ENCODE data around the gene RNF157.
"Not testable (repeated sequence)": the region's sequence is repeated elsewhere in the genome, so short reads cannot be mapped to it uniquely, and the experiment has no call there.

Gene RNF157

GRCh38 chr17:76270770-76271668, 30.7 kb upstream of the RNF157 start:
- FAIRE-seq (no peak), DNase-seq (ENCODE audit: low spot score) (no peak)

- FAIRE-seq (no peak), DNase-seq (ENCODE audit: low spot score) (no peak)
Observed at GRCh38 chr17:76270127-76270592, 29.9 kb upstream of the RNF157 start.

GRCh38 chr17:76268991-76269981, 29.0 kb upstream of the RNF157 start:
- FAIRE-seq (no peak), DNase-seq (ENCODE audit: low spot score) (no peak)

GRCh38 chr17:76268015-76268749, 27.9 kb upstream of the RNF157 start:
- no peak for DNase-seq (ENCODE audit: low spot score)
- no peak for FAIRE-seq

GRCh38 chr17:76267581-76268001, 27.3 kb upstream of the RNF157 start:
- not testable (repeated sequence) for DNase-seq (ENCODE audit: low spot score); FAIRE-seq

GRCh38 chr17:76267051-76267576, 26.8 kb upstream of the RNF157 start:
- FAIRE-seq: no peak
- DNase-seq (ENCODE audit: low spot score): no peak

GRCh38 chr17:76266244-76266938, 26.1 kb upstream of the RNF157 start:
- FAIRE-seq (no peak), DNase-seq (ENCODE audit: low spot score) (peak; percentile 15)

- DNase-seq (ENCODE audit: low spot score): peak; percentile 5
Observed at GRCh38 chr17:76265624-76266243, 25.4 kb upstream of the RNF157 start.

GRCh38 chr17:76264755-76265623, 24.7 kb upstream of the RNF157 start, which contains the start of gene UBALD2:
Gene UBALD2 (plus strand): TSS chr17:76265348. CDS start chr17:76265506, 158 bp downstream.
- FAIRE-seq: peak; percentile 94
- DNase-seq (ENCODE audit: low spot score): peak; percentile 98

More at GRCh38 chr17:76265624-76266243, 25.4 kb upstream of the RNF157 start:
- FAIRE-seq: no peak

- FAIRE-seq (no peak), DNase-seq (ENCODE audit: low spot score) (no peak)
Observed at GRCh38 chr17:76264425-76264754, 24.1 kb upstream of the RNF157 start.

- DNase-seq (ENCODE audit: low spot score) (no peak), FAIRE-seq (no peak)
Observed at GRCh38 chr17:76263896-76264295, 23.6 kb upstream of the RNF157 start.

- FAIRE-seq: no peak
- DNase-seq (ENCODE audit: low spot score): no peak
Observed at GRCh38 chr17:76262732-76263344, 22.5 kb upstream of the RNF157 start.

- DNase-seq (ENCODE audit: low spot score): no peak
- FAIRE-seq: no peak
Observed at GRCh38 chr17:76261421-76262215, 21.3 kb upstream of the RNF157 start.

GRCh38 chr17:76260669-76261068, 20.4 kb upstream of the RNF157 start:
- no peak for FAIRE-seq
- no peak for DNase-seq (ENCODE audit: low spot score)

- FAIRE-seq (no peak), DNase-seq (ENCODE audit: low spot score) (no peak)
Observed at GRCh38 chr17:76260220-76260619, 19.9 kb upstream of the RNF157 start.

GRCh38 chr17:76256430-76257050, 16.2 kb upstream of the RNF157 start:
- FAIRE-seq; DNase-seq (ENCODE audit: low spot score): not testable (repeated sequence)

All from RCC 7860 (cell line).